Fibroblast of skin of scalp (primary cell): ENCODE results near the gene CACNG4. TPM values are rescaled to one million over a fixed set of nuclear protein-coding genes. Genes with fewer than 3 reads are reported as not detected.

ENCODE experiments used
- DNase-seq: peaks from one replicate; pipeline ENCODE4 v3.0.0-alpha.2; 2013
- polyA plus RNA-seq, 2 experiments: library from polyadenylated mRNA; unstranded; fragments of 120-200 nt; gene quantifications; one replicate each; pipeline ENCODE4 v1.2.1, GENCODE V29; 2013; ENCODE audit not compliant: insufficient read length in 2 of 2

CACNG4 gene
- 0.24 TPM for polyA plus RNA-seq (2013, experiment 1 of 2; ENCODE audit: insufficient read length)
- 1.3 TPM for polyA plus RNA-seq (2013, experiment 2 of 2; ENCODE audit: insufficient read length)

DNA sequence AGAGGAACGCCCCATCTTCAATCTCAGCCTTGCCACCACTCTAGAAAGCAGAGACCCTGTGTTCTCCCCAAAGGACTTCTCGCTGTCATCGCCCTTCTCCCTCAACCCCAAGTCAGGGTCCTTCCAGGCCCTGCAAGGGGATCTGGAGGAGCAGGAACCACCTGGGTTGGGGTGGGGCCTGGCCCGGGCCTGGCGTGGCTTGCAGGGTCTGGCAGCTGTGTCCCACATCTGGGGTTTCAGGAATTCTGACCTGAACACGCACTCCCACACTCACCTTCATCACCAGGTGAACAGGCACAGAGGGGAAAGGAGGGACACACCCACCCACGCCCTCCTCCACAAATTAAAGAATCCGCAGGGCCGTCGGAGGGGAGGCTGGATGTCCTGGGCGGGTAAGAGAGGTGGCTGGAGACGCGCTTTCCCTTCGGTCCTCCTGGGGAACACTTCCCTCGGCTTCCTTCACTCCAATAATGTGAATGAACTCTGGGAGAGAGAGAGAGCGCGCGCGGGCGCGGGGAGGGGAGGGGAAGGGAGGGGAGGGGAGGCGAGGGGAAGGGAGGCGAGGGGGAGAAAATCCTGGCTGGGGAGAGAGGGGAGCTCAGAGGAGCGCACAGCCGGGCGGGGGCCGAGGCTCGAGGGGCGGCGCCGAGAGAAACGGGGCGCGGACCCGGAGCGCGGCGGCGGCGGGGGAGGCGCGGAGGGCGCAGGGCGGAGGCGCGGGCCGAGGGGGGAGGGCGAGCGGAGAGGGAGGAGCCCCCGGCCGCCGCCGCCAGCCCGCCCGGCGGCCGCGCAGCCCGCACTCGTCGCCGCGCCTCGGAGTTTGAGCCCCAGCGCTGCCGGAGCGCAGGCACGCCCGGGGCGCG lies at the start of gene CACNG4:
Gene CACNG4 (plus strand): TSS at position 799 of the 863 bp plus-strand sequence. CDS start 205 bp downstream, outside the sequence.
- no peak for DNase-seq

DNA sequence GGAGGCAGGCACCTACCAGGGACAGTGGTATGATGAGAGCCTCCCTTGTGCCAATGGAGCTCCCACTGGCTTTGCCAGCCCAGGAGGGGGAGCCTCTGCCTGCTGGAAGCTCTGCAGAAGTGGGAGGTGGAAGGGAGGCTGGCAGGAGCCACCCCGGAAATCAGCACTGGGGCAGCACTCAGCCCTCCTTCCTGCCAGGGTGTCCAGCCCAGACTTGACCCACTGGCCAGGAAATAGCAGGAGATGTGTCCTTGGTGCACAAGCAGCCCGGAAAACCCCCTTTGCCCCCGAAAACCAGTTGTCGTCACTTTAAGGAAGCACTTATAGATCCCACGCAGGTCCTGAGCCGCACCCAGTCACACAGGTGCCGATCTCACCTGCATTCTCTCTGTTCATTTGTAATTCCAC lies 49.3 kb upstream of the CACNG4 start:
- DNase-seq, result no peak

DNA sequence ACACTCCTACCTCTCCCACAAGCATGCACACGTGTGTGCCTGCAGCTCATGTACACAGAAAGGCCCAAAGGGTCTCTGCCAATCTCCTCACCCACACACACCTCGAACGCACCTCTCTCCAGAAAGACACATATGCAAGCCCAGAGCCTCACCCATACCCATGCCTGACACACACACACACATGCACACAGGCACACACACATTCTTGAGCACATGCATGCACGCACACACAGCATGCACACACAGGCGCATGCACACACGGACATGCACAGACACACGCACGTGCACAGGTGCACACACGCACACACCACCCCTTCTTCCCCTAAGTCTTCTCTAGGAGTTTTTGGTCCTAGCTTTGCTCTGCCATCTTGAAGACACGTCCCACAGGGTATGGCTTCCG lies 48.7 kb upstream of the CACNG4 start:
- DNase-seq, result no peak

- no peak for DNase-seq
Measured at GRCh38 chr17:66916946-66917345, 47.6 kb upstream of the CACNG4 start.

DNA sequence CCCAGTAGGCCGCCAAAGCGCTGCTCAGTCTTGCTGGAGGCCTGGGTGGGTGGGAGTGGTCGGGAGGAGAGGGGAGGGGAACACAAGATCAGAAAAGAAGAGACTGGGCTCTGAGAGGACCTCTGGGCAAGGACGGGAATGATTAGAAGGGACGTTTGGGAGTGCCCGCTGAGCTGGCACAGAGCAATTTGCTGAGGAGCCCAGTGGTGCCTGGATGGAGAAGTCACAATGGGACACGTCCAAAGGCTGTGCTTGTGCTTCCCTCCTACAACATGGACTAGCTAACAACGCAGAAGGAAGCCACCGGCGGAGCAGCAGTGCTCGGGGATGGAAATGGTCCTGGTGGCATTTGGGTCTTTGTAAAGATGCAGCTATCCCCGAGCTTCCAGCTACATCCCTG lies 45.6 kb upstream of the CACNG4 start:
- DNase-seq, result no peak

- no peak for DNase-seq
Measured at GRCh38 chr17:66920435-66920834, 44.1 kb upstream of the CACNG4 start.

DNA sequence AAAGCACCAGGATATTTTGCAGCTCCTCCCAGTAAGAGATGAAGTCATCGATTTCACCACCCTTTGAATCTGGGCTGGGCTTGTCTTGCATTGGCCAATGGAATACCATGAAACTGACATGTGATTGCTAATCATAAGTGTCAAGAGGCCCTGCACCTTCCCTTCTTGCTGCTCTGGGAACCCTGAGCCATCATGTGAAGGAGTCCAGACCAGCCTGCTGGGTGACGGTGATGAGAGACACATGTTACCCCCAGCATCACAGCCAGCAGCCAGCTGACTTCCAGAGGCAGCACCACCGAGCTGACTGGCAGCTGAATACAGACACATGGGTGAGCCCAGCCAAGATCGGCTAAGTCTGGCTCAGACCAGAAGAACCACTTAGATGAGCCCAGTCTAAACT lies 43.6 kb upstream of the CACNG4 start:
- no peak for DNase-seq

- DNase-seq, result no peak
Measured at GRCh38 chr17:66923886-66924285, 40.6 kb upstream of the CACNG4 start.

GRCh38 chr17:66925811-66926500 lies 38.6 kb upstream of the CACNG4 start:
- DNase-seq, result no peak

GRCh38 chr17:66928949-66929348 lies 35.6 kb upstream of the CACNG4 start:
- DNase-seq, result no peak

- DNase-seq, result no peak
Measured at GRCh38 chr17:66929591-66929990, 34.9 kb upstream of the CACNG4 start.

- DNase-seq, result no peak
Measured at GRCh38 chr17:66930933-66931332, 33.6 kb upstream of the CACNG4 start.

DNA sequence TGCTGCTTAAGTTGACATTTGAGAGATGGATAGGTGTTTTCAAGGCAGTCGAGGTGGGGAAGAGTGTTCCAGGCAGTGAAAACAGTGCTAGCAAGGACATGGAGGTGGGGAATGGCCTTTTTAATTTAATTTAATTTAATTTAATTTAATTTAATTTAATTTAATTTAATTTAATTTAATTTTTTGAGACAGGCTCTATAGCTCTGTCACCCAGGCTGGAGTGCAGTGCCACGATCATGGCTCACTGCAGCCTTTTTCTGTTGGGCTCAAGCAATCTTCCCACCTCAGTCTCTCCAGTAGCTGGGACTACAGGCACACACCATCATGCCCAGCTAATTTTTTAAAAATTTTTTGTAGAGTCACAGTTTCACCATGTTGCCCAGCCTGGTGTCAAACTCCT lies 32.2 kb upstream of the CACNG4 start:
- DNase-seq, result no peak

- DNase-seq, result no peak
Measured at GRCh38 chr17:66934040-66934439, 30.5 kb upstream of the CACNG4 start.

GRCh38 chr17:66935717-66936116 lies 28.8 kb upstream of the CACNG4 start:
- DNase-seq, result no peak

GRCh38 chr17:66938656-66939055 lies 25.9 kb upstream of the CACNG4 start:
- no peak for DNase-seq

DNA sequence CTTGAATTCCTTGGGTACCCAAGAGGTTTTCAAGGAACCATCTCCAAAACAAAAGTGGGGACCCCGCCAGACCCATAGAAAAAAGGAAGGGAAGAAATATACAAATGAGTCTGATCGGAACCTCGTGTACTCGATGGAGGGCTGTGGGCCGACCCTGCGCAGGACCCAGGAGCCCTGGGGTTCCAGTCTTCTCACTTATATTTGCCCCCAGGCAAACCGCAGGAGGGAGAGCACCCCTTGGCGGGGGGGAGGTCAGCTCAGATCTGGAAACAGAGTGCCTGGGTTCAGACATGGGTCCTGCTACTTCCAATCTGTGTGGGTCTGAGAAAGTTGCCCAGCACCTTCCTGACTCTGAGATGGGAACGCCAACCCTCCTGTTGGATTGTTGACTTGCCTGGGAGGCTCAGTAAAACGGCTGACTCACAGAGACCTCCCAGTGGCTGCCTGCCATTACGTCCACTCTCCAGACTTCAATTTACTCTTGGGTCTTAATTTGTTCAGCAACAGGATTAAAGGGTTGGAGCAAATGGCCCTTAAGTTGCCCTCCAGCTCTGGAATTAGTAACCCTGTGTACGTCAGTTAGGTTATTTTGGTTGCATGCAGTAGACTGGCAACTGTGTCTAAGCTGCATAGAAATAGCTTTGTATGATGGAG lies 24.9 kb upstream of the CACNG4 start:
- DNase-seq, result no peak

DNA sequence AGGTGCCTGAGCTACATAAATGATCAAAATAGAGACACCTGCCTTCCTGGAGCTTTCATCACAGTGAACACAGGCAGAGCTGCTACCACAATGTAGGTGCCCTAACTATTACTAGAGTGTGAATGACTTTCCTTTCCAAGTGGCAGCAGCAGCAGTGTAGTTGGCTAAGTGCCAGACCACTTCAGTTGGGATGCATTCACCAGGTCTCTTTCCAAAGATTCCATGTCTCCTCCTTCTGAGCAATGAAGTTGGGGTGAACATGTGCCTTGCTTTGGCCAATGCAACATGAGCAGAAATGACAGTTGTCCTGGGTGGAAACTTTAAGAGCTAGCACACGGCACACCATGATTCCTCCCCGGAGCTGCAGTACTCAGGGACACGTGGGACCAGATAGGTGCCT lies 23.3 kb upstream of the CACNG4 start:
- no peak for DNase-seq

- no peak for DNase-seq
Measured at GRCh38 chr17:66941773-66942450, 22.6 kb upstream of the CACNG4 start.

GRCh38 chr17:66942451-66943264 lies 21.8 kb upstream of the CACNG4 start:
- no peak for DNase-seq

GRCh38 chr17:66943484-66943883 lies 21.0 kb upstream of the CACNG4 start:
- DNase-seq, result no peak
